Heart right ventricle (tissue), 16 donors: ENCODE data around the gene VSX1. TPM values are rescaled to one million over a fixed set of nuclear protein-coding genes. Genes with fewer than 3 reads are reported as not detected.
A peak's percentile ranks its signal among the peaks of the same experiment; 100 is the strongest.

Experiments used
- ATAC-seq, 8 donors: fragments of 200-7000 bp; cut with Tn5 transposase; one replicate each; pipeline ENCODE4 v1.9.1; 2020; ENCODE audit warnings: mild to moderate bottlenecking in 8 of 8, moderate library complexity in 8 of 8, moderate number of reproducible peaks in 1 of 8
- DNase-seq, 2 donors: peaks; one replicate each; pipeline ENCODE4 v3.0.0-alpha.2; 2020
- H3K27ac ChIP-seq, 10 donors: fragments of 200-600 bp; sonication (generic) in 2 of 10; one replicate each; pipeline versions ENCODE4 v1.5.0 to v1.8.0; 2020 to 2022; ENCODE audit warnings: mild to moderate bottlenecking in 3 of 10
- H3K27me3 ChIP-seq, 7 donors: fragments of 200-600 bp; one replicate each; pipeline ENCODE4 v1.8.0; 2021 to 2022; ENCODE audit warnings: mild to moderate bottlenecking in 2 of 7
- H3K36me3 ChIP-seq, 9 donors: fragments of 200-600 bp; sonication (generic) in 1 of 9; one replicate each; pipeline versions ENCODE4 v1.5.0 to v1.8.0; 2020 to 2022; ENCODE audit warnings: mild to moderate bottlenecking in 2 of 9
- H3K4me1 ChIP-seq, 9 donors: fragments of 200-600 bp; sonication (generic) in 1 of 9; one replicate each; pipeline versions ENCODE4 v1.5.0 to v1.8.0; 2020 to 2022; ENCODE audit warnings: mild to moderate bottlenecking in 4 of 9
- H3K4me3 ChIP-seq, 10 donors: fragments of 200-600 bp; sonication (generic) in 2 of 10; one replicate each; pipeline versions ENCODE4 v1.5.0 to v1.8.0; 2020 to 2022; ENCODE audit warnings: mild to moderate bottlenecking in 7 of 10, moderate library complexity in 2 of 10
- H3K9me3 ChIP-seq, 11 donors: fragments of 200-600 bp in 10 of 11; sonication (generic) in 2 of 11; one replicate each; pipeline versions ENCODE4 v1.5.0 to v1.8.0; 2013 to 2022; ENCODE audit warnings: mild to moderate bottlenecking in 2 of 11, control low read depth in 1 of 11, moderate library complexity in 1 of 11
- CTCF ChIP-seq, 9 donors: fragments of 200-600 bp; sonication (generic) in 2 of 9; IDR thresholded peaks; one replicate each; pipeline versions ENCODE4 v1.5.0 to v1.8.0; 2021 to 2022; ENCODE audit warnings: antibody characterized with exemption in 9 of 9, mild to moderate bottlenecking in 5 of 9, moderate library complexity in 1 of 9
- WGBS, 2 donors: extraction: QIAGEN DNeasy Blood & Tissue Kit; methylation state at CpG; one replicate each; pipeline ENCODE4 v1.1.7; 2013; ENCODE audit warnings: inconsistent platforms in 1 of 2; 5-methylcytosine and 5-hydroxymethylcytosine counted together
- intact Hi-C, 10 donors: fragments of 100-400 bp; cut with DNase I; formaldehyde crosslinking; loops; one replicate each; pipeline versions ENCODE4 v1.11.1 to v1.14.2; 2022
- polyA plus RNA-seq, 2 donors: library from polyadenylated mRNA; stranded (reverse); fragments of 200-250 nt; gene quantifications; one replicate each; pipeline ENCODE4 v1.2.3, GENCODE V29; 2013
- total RNA-seq, 10 donors: library from RNA; stranded (reverse); fragmentation: NEBNext Ultra II Directional in 3 of 10; extraction: Animal tissue kit (Norgen Biotek cat#: 25700) in 3 of 10; gene quantifications; one replicate each; pipeline versions ENCODE4 v1.2.1 to v1.2.4, GENCODE V29; 2021 to 2023
- donor health status: Arrhythmogenic right ventricular cardiomyopathy.
- donor health status: ischemic (EF 13 %, LVEDD 7.1; RV severe dilation, severe dysfunction).
- donor health status: healthy with polysubstance abuse.
- donor health status: DM: no; HTN: yes; CAD: no.
- donor health status: DM: no; HTN: no; CAD: no.
- donor health status: ischemic (EF 25% LVEDD 6.9; RV normal size, moderate dysfunction).
- donor health status: ischemic (EF 25% LVEDD 5.7; RV mildly dilated, moderate dysfunction).
- donor health status: healthy.
- donor health status: DM: yes; HTN: yes; CAD: no.
- donor health status: Ischemic cardiomyopathy.
- donor health status: ischemic (EF 35%, LVEDD 5.7; RV mildly dilated, moderate dysfunction).
- donor health status: nonischemic (EF 11% LVEDD 7.7; RV severe dilation, severe dysfunction).
- donor health status: DM: yes; HTN: yes; CAD: no.
- donor health status: PGD.
- donor health status: ischemic (EF 29% LVEDD 5.4; RV normal size, mild dysfunction).
- donor health status: nonischemic (EF 23%, LVEDD 6.1; RV moderate dilation, normal function).

VSX1 gene
- total and polyA plus RNA-seq, 12 donors: 0.16 to 0.79 (median 0.34) TPM; not detected in 2

GRCh38 chr20:25030007-25030648 is 51.8 kb downstream of the VSX1 start:
- H3K4me1 ChIP-seq: peaks cover 22 to 76% (median 44%) of the 10 kb centered on the region in 9 donors
- DNase-seq (no peak), ATAC-seq (no peak)
- TF ChIP-seq CTCF (IDR thresholded peaks at IDR 0.05): no peak
- WGBS, 2 donors: 94 to 97% methylated on average over 5 of the region's 5 CpGs
- no peaks in the 10 kb centered on the region for H3K27me3 ChIP-seq
- no peak overlapping the region for H3K4me3 ChIP-seq
- peaks cover 0 to 45% (median 0%) of the 10 kb centered on the region in 9 donors for H3K36me3 ChIP-seq
- intact Hi-C loops: loop anchor here in 1 of 10 donors (5.0 kb wide), 1 partner anchor 37 kb away; no protein-coding TSS in a partner anchor
- no peaks in the 10 kb centered on the region for H3K9me3 ChIP-seq
- peak overlapping the region in 1 of 10 donors; percentile 6 for H3K27ac ChIP-seq

GRCh38 chr20:25025986-25026605 is 55.8 kb downstream of the VSX1 start:
- intact Hi-C loops: loop anchor here in 1 of 10 donors (5.0 kb wide), 1 partner anchor 36 kb away; no protein-coding TSS in a partner anchor
- DNase-seq (no peak), ATAC-seq (peak in 4 of 8 donors; percentile 31 to 50 (median 34))
- no peak for TF ChIP-seq CTCF (IDR thresholded peaks at IDR 0.05)
- Histone ChIP-seq H3K4me1 (peaks cover 0 to 76% (median 32%) of the 10 kb centered on the region in 9 donors), H3K36me3 (peaks cover 0 to 61% (median 0%) of the 10 kb centered on the region in 9 donors), H3K27ac (peak overlapping the region in 1 of 10 donors; percentile 31), H3K4me3 (no peak overlapping the region), H3K27me3 (no peaks in the 10 kb centered on the region), H3K9me3 (no peaks in the 10 kb centered on the region)
- 80 to 81% methylated on average over 4 of the region's 4 CpGs for WGBS, 2 donors

Other genes with a start within 250 kb of the VSX1 start
- gene CST7, start 132.9 kb downstream of the VSX1 start, total RNA-seq: 1 to 10 TPM in 4 of 10 donors, under 1 TPM in 4, not detected in 2; 0.28 to 10.0 (median 1.0) TPM
- gene CST7, start 132.9 kb downstream of the VSX1 start, polyA plus RNA-seq: 1 to 10 TPM; 1.2 to 1.5 TPM
- gene APMAP, start 89.4 kb downstream of the VSX1 start, total RNA-seq: 10 to 100 TPM; 22.5 to 44.6 (median 33.1) TPM
- 10 to 100 TPM; 15.3 to 48.5 TPM for gene APMAP, start 89.4 kb downstream of the VSX1 start, polyA plus RNA-seq
- gene ACSS1, start 24.0 kb downstream of the VSX1 start, total RNA-seq: 100 to 1,000 TPM in 3 of 10 donors, 10 to 100 TPM in 7; 72.5 to 114 (median 87.4) TPM
- 10 to 100 TPM; 29.7 to 62.2 TPM for gene ACSS1, start 24.0 kb downstream of the VSX1 start, polyA plus RNA-seq
- 100 to 1,000 TPM in 3 of 10 donors, 10 to 100 TPM in 7; 54.6 to 141 (median 78.0) TPM for gene ENTPD6, start 113.6 kb upstream of the VSX1 start, total RNA-seq
- 100 to 1,000 TPM; 161 to 167 TPM for gene ENTPD6, start 113.6 kb upstream of the VSX1 start, polyA plus RNA-seq
- 100 to 1,000 TPM; 203 to 462 (median 276) TPM for gene PYGB, start 165.9 kb upstream of the VSX1 start, total RNA-seq
- 100 to 1,000 TPM in 1 of 2 donors, 10 to 100 TPM in 1; 83.1 to 250 TPM for gene PYGB, start 165.9 kb upstream of the VSX1 start, polyA plus RNA-seq